Stimulated activated CD4-positive, alpha-beta T cell treated with anti-CD3 and anti-CD28 coated beads, Interleukin-15, amount 100 ng/mL, for 24 hours (primary cell): ENCODE results near the gene OR4L1.
"Not testable (repeated sequence)": the region's sequence is repeated elsewhere in the genome, so short reads cannot be mapped to it uniquely, and the experiment has no call there.

ENCODE experiments used
- DNase-seq: peaks from one replicate; pipeline ENCODE4 v3.0.0-alpha.2; 2020

The OR4L1 gene

GRCh38 chr14:20059745-20060144 is at the start of gene OR4L1:
Gene OR4L1, plus strand, starts transcription at chr14:20060045. Its CDS starts 0 bp downstream, at chr14:20060045.
- DNase-seq = no peak

GRCh38 chr14:20019257-20019865 is 40.5 kb upstream of the OR4L1 start, which contains the start of gene OR4K14:
Gene OR4K14, minus strand, starts transcription at chr14:20019307. Its CDS starts 4,114 bp downstream, at chr14:20015193.
- DNase-seq = no peak

GRCh38 chr14:20031058-20031457 is 28.8 kb upstream of the OR4L1 start:
- no peak for DNase-seq

GRCh38 chr14:20035449-20035848 is 24.4 kb upstream of the OR4L1 start:
- DNase-seq = no peak

GRCh38 chr14:20035938-20036337 is 23.9 kb upstream of the OR4L1 start, which contains the start of gene OR4K13:
Gene OR4K13, minus strand, starts transcription at chr14:20036038. Its CDS starts 1,280 bp downstream, at chr14:20034758.
- no peak for DNase-seq

- no peak for DNase-seq
These were observed 15.6 kb upstream of the OR4L1 start for GRCh38 chr14:20044243-20044642.

- DNase-seq = no peak
These were observed 11.6 kb upstream of the OR4L1 start for GRCh38 chr14:20048202-20048601.

GRCh38 chr14:20092050-20092449 is 32.2 kb downstream of the OR4L1 start:
- DNase-seq = no peak

GRCh38 chr14:20093442-20093841 is 33.6 kb downstream of the OR4L1 start:
- no peak for DNase-seq

- DNase-seq = not testable (repeated sequence)
These were observed 39.3 kb downstream of the OR4L1 start for GRCh38 chr14:20098926-20099770.

GRCh38 chr14:20110438-20110837 is 50.6 kb downstream of the OR4L1 start, which contains the start of gene OR4K17:
Gene OR4K17, plus strand, starts transcription at chr14:20110739. Its CDS starts 6,761 bp downstream, at chr14:20117500.
- no peak for DNase-seq
